GM19023 (cell line): ENCODE results near the gene INPP5A.

Experiments
- ATAC-seq: cut with Tn5 transposase; IDR thresholded peaks from one replicate; pipeline ENCODE4 v1.9.1; 2021; ENCODE audit warnings: mild to moderate bottlenecking, moderate library complexity; ENCODE audit not compliant: unreplicated experiment

The INPP5A gene

DNA sequence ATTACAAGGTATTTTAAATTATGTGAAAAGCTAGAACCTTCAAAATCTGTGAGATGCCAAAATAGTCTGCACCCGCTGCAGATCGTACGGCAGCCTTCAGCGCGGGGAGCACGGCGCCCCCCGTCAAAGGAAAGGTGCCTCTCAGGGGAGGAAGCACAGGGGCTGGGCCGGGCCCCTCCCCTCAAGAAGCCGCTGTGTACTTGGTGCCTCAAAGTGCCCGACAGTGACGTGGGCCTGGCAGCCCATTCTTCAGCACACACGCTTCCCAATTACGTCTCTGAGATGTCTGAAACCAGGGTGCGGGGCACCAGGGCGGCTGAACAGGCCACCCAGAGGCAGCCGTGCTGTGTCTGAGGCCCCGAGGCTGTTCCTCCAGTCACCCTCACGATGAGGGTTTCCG, 116.1 kb downstream of the INPP5A start:
- ATAC-seq, result no peak

DNA sequence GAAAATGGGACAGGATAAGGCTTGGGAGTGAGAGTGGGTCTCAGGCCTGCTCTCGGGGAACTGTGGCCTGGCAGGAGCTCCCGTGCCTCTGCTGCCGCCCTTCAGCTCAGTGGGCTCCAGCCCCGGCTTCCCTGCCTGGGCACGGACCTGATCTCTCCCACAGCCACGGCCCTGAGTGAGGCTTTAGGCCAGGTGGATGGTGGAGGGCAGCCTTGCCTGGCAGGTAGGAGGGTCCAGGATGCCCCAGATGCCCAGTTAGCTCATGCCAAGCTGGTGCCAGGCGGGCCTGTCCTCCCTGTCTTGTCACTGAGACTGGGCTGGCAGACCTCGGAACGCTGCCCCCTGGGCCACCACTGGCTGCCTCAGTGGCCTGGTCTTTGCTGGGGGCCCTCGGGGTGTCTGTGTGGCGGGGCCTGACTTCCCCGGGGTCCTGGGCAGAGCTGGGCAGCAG, 116.6 kb downstream of the INPP5A start:
- ATAC-seq, result no peak

DNA sequence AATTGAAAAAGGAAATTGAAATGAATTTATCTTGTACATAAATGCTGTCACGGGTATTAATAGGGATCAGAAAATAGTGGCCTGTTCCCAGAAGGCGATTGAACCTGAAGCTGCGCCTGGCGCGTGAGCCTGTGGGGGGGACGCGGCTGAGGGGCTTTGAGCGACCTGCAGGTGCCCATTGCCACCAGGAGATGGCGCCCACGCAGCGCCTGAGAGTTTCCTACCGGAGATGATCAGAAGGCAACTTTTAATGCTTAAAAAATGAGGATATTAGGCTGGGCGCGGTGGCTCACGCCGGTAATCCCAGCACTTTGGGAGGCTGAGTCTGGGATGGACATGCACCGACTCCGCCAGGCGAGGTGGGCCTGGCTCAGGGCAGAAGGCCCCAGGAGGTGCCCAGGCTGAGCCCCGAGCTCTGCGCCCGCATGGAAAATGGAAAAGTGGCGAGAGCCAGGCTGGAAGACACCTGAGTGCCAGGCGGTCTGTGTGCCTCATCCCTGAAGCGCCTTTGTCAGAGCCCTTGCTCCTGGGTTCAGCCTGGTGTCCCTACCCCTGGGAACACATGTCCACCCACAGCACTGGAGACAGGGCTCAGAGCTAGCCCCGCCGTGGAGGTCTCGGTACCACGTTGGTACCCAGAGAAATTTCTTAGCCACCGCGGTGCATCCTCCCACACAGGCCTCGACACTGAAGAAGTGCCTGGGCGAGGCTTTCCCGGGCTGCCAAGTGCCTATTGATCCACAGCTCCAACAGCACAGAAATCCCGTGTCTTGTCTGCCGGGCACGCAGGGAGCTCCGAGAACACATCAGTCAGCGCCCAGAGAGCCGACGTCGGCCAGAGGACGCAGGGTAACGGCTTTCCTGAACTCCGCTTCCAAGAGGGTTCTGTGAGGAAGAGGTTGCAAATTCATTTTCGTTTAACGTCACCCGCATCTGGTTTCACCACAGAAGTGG, 117.4 kb downstream of the INPP5A start:
- ATAC-seq, result no peak

DNA sequence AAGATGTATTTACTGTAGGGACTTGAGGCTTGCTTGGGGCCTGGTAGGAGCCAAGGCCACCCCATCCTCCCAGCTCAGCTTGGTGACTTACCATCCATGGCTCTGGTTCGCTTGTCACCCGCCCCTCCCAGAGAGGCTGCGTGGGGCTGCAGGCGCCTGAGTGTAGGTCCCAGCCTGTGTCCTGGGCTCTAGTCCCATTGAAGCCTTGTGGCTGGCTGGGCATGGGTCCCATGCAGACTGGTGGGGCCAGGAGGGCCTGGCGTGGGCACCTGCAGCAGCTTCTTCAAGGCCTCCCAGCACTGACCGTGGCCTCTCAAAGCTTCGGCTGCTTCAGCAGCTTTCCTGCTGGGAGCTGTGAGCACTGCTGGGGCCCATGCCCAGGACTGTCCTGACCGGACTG, 118.1 kb downstream of the INPP5A start:
- ATAC-seq, result no peak

DNA sequence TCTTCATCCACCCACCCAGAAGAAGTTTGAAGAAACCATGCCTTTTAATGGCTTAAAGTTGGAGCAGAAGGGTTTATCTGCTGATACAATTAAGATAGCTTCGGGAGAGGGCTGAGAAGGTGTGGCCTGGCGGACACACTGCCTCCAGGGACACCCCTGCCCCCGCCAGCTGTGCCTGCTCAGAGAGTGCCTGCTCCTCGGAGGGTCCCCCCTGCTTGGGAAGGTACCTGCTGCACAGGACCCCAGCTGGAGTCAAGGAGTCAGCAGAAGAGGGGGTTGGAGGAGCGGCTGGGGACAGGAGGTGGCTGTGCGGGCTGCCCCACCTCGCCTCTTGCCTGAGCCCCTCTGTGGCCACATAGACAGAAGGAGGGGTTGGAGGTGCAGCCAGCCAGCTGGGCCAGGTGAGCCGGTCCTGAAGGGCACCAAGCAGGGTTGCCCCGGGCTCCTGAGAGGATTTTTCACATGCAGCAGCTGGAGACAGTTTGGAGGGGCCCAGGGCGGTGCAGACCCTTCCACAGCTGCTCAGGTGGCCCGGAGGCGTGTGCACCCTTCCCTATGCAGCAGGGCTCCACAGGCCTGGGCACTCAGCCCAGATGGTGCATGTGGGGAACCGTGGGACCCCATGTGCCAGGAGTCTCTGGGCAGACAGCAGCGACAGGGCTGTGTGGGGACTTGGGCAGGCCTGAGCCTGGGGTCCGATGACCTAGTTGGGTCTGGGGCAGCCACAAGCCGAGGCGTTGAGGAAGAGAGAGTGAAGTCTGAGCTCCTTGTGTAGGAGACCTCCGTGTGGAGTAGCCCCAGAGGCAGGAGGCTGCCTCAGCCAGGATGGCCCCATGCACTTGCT, 118.9 kb downstream of the INPP5A start:
- ATAC-seq, result no peak

DNA sequence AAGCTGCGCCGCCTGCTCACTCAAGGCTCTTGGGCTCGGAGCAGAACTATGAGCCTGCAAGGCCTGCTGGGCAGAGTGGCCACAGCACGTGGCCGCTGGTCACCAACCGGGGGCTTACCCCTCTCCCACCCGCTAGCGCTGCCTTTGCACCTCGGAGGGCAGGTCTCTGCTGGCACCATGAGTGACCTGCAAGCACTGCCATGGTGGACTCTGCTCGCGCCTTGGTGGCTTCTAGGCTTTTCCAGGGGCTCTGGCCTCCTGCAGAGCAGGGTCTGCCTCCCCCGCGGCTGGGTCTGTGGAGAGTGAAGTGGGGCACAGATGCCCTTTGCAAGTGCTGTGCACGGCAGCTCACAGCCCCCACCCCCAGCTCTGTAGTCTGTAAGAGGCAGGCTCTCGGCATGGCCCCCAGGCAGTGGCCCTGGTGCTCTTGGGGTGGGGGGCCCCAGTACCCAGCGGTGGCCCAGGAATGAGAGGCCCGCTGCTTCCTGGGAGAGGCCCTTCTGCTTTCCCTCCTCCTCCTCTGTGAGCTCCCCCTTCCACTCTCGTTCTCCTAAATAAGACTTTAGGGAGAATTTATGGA, 119.6 kb downstream of the INPP5A start:
- ATAC-seq, result no peak

DNA sequence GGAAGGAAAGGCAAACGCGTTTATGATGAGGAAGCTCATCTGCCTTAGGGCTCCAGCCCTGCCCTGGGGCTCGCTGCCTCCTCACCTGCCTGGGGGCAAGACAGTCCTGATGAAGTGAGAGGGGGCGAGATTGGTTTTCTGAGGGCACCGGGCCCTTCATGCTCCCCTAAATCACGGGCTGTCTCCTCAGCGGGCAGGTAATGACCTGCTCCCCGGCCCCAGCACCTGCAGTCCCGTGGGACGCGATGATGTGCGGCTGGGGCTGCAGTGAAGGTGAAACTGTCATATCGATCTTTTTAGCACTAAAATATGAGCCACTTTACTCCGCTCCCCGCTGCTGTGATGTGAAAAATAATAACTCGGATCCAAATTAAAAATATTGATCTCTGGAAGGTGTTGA, 120.2 kb downstream of the INPP5A start:
- no peak for ATAC-seq

DNA sequence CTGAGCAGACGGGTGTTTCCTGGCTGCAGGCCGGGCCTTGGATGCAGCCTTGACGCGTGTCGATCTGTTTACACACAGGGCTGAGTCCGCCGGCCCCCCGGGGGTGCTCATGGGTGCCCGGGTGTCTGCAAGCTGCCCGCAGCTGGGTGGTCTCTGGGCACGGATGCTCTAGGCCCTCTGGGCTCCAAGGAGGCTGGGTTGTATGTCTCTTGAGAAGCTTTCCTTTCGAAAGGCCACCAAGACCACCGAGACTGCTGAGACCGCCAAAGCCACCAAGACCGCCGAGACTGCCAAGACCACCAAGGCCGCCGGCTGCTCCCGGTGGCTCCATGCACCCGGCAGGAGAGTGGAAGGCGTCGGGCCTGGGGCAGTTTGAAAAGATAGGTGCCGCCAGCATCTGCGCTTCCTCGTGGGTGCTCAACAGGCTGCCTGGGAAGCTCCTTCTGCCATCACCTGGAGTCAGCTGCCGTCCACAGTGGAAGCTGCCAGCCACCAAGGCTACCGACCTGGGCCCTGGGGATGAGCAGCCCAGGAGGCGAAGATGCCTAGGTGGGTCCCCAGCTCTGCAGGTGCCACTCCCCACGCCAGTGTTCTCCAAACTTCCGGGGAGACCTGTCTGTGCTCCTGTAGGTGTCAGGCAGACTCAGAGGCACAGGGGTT, 121.1 kb downstream of the INPP5A start:
- no peak for ATAC-seq

DNA sequence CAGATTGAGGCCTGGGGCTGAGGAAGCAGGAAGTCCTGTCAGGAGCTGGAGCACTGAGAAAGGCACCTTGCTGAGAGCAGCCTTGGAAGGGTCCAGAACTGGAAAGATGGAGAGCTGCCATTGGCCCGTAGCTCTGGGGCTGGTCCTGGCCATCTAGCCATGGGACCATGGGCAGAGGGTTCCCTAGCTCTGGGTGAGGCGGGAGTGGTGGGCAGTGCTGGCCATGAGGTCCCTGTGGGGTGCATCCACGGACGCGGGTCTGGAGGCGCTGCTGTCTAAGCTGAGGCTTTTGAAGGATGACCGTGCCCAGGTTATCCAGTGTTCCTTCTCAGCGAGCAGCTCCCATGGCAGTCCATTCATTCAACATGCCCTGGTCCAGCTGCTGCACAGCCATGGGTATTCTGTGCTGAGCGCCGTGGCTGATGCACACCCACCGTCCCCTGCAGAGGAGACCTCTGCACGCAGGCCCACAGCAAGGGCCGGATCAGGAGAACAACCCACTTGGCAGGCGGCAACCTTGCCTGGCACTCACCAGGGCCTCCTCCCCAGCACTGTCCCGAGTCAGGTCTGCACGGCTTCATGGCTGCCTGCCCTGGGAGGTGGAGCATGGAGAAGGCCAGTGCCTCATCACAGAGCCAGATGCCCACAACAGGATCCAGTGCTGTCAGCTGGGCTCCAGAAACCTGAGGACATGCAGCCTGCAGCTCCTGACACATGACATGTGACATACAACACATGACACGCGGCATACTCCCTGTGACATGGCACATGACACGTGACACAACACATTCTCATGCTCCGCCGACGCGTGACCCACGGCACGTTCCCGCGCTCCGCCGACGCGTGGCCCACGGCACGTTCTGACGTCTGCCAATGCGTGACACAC, 121.9 kb downstream of the INPP5A start:
- no peak for ATAC-seq

DNA sequence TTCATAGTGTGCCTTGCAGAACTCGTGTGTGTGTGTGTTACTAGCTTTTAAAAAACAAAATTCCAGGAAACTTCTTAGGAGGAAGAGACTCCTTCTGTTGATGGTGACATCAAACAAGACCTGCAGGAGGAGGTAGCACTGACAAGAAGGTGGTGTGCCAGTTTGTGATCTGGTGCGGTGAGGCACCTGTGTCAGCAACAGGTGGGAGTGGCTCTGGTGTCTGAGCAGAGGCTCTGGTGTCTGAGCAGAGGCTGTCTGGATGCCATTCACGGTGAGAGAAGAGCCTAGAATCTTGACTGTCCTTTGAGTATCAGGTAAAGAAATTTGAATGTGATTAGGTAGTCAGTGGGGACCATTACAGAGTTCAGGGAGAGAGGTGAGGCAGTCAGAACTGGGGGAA, 122.8 kb downstream of the INPP5A start:
- ATAC-seq, result no peak

DNA sequence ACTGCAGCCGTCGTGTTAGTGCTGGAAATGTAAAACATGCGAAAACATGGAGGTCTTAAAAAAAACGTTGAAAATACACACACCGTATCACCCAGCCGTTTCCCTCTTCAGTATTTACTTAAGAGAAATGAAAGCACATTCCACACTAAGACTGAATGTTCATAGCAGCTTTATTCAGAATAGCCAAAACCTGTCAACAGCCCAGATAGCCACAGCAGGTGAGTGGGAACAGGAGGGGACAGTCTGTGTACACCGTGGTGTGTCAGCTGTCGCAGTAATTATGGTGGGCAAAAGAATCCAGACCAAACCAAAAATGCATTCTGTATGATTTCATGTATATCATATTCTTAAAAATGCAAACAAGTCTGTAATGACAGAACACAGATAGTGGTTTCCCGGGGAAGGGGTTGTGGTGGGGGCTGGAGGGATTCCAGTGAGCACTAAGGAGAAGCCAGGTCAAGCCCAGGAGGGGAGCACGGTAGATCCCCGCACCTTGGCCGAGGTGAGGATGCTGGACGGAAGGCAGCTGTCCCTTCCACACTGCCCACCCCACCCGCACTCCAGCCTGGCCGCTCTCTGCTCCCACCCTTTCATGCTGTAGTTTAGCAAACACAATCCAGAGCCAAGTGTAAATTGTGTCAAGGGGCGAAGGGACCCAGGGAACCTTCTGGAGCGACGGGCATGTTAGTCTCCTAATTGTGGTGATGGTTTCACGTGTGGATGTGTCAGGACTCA, 124.8 kb downstream of the INPP5A start:
- no peak for ATAC-seq

DNA sequence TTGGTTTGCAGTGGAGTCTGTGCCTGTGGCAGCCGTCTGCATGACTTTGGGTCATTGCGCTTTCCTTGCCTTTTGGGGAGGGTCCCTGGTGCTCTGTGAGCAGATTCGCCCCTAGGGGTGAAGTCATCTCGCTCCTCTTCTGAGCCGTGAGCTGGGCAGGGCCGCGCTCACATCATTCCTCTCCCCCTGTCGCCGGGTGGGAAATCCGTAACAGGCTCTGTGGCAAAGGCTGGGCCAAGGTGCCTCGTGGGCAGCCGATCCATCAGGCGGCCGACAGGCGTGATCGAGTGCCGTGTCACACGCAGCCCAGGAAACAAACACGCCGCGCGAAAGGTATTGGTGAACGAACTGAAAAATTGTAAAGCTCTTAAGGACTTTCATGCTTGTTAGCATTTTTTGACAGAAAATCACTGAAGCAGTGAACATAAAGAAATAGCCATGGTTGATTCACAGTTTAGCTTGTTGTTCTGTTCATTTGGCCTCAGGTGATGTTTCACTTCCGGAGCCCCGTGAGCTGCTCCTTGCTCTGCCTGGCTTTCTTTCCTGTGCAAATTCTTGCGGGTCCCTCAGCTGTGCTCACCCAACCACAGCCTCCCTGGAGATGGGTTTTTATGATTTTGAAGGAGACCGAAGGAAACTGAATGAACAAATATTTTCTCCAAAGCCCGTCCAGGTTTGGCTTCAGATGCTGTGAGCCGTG, 126.2 kb downstream of the INPP5A start:
- no peak for ATAC-seq

DNA sequence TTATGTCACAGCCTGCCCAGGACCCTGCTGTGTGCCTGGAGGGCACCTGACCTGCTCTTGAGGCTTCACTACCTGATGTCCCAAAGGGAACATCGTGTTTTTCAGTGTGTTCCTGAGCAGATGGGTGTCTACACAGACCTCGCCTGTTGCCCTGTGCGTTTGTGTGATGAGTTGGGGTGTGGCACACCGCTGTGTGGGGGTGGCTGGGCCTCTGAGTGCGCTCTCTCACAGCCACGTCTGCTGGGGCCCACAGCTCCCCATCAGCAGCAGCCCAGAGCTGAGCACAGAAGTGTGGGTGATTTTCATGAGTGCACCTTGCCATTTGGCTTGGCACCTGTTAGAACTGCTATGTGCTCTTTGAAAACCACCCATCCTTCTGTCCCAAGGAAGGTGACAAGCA, 126.8 kb downstream of the INPP5A start:
- no peak for ATAC-seq

DNA sequence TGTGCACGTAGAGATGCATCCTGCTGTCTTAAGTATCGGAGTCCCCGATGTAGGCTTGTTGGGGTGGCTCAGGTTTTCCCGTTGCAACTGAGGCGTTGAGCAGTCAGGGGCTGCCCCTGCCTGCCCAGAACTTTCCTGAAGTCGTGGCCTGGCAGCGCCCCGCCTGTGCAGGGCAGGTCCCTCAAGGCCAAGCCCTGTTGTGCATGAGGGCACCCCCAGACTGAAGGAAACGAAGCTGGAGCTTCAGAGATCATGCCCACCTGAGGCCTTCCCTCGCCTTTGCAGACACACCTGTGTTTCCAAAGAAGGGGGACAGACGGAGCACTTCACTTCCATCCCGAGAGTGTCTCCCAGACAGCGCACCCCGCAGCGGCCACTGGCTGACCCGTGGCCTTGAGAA, 127.3 kb downstream of the INPP5A start:
- no peak for ATAC-seq

DNA sequence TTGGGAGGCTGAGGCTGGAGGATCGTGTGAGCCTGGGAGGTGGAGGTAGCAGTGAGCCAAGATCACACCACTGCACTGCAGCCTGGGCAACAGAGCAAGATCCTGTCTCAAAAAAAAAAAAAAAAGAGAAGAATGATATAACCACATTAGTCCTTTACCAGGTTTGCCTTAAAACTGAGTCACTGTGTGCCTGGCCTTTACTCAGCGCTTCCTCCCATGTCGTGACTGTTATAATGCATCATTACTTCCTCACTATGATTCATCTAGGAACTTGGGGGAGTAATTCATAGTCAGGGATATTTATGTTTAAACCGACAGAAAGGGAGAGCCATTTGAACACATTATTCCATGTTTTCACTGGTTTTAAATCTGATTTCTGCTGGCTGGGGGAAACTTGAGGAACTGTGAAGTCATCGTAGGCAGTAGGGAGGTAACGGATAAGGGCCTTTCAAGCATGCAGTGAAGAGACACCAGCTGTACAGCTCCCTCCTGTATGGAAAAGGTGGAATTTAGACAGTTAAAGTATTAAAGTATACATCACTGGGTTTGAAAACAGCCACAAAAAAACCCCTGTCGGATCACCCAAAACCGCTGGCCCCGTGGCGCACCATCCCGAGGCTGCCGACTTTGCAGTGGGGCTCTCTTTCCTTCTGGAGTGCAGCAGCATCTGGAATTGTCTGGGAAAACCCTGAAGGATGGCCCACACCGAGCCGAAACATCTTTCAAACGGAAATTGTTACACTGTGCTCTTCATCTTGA, 128.5 kb downstream of the INPP5A start:
- ATAC-seq, result no peak

DNA sequence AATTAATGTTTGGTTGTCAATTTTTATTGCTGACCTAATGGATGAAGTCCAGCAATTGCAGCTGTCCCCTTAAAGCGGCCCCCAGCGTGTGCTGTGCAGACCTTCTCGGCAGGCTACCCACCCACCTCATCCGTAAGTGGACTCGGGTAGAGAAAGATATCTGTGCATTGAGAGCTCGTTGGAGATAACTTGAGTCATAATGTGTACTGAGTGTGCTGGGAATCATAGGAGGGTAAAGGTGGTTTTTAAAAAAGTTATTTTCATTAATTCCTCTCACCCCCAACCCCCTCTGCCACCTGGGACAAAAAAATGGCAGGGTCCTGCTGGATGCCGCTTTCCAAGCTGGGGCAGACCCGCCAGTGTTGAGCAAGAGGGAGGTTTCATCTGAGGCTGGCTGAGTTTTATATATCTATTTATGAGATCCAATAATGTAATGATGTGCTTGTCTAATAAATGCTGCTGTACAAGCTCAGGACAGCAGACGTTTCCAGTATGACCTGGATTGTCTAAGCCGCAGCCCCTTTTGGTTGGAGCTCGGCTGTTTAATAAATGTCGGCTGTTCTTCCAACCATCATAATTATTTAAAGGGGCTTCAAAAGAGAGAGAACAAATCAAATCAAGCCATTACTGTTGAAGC, 129.2 kb downstream of the INPP5A start:
- ATAC-seq, result no peak

DNA sequence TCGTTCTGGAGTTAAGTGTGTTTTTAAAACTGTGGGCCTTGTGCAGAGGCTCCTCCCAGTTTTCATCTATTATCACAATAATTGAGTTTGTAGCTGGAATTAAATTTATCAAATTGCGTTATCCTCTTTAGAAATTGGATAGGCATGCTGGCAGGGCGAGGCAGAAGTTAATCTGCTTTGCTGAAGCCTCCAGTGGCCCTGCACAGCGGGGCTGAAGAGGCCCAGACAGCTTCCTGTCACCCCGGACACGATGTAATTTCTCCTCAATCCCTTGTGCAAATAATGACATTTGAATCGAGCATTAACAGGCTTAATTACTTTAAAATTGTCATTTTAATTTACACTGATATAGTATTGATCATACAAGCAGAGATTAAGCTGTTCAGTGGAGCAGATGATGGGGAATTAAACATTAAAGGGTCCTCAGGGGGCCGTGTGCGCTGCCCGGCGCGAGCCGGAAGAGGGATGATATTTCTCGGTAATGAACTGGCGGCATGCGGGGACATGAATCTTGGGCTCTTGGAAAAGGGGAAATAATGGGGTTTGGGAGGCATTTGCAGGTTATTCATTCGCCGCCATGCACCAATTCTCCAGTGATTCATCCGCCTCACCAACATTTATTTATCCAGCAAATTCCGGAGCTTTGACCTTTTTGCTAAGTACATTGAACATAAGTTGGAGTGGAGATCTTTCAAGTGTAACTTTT, 129.9 kb downstream of the INPP5A start:
- ATAC-seq, result no peak
